ENCODE measurements around the gene GNAO1. TPM values are rescaled to one million over a fixed set of nuclear protein-coding genes. Genes with fewer than 3 reads are reported as not detected.

GNAO1 gene
- total RNA-seq, 1 donor from 2014 or later = 15.4 TPM

GRCh38 chr16:56382459-56382858 lies 191.2 kb downstream of the GNAO1 start:
- TF ChIP-seq CTCF (IDR thresholded peaks at IDR 0.05; ENCODE audit: borderline replicate concordance) = no peak
- Histone ChIP-seq H3K9me3 (replicated peaks) (peaks cover 25% of the 10 kb centered on the region), H3K36me3 (peaks cover 86% of the 10 kb centered on the region), H3K4me1 (peaks cover 8% of the 10 kb centered on the region), H3K4me3 (no peak overlapping the region), H3K27me3 (ENCODE audit: low read depth) (no peaks in the 10 kb centered on the region), H3K27ac (replicated peaks) (no peak overlapping the region)
- intact Hi-C loops (cut with micrococcal nuclease) = no loop called here
- DNase-seq = no peak

GRCh38 chr16:56382901-56383355 lies 191.6 kb downstream of the GNAO1 start:
- Histone ChIP-seq H3K4me3 (no peak overlapping the region), H3K9me3 (replicated peaks) (peaks cover 25% of the 10 kb centered on the region), H3K36me3 (peaks cover 91% of the 10 kb centered on the region), H3K27ac (replicated peaks) (no peak overlapping the region), H3K4me1 (peaks cover 8% of the 10 kb centered on the region), H3K27me3 (ENCODE audit: low read depth) (no peaks in the 10 kb centered on the region)
- intact Hi-C loops (cut with micrococcal nuclease) = no loop called here
- no peak for DNase-seq
- TF ChIP-seq CTCF (IDR thresholded peaks at IDR 0.05; ENCODE audit: borderline replicate concordance) = no peak

GRCh38 chr16:56384074-56384721 lies 192.9 kb downstream of the GNAO1 start:
- H3K4me1 ChIP-seq = peaks cover 8% of the 10 kb centered on the region
- H3K27me3 ChIP-seq (ENCODE audit: low read depth) = no peaks in the 10 kb centered on the region
- DNase-seq = no peak
- peaks cover 25% of the 10 kb centered on the region for H3K9me3 ChIP-seq (replicated peaks)
- TF ChIP-seq CTCF (IDR thresholded peaks at IDR 0.05; ENCODE audit: borderline replicate concordance) = no peak
- H3K27ac ChIP-seq (replicated peaks) = no peak overlapping the region
- H3K4me3 ChIP-seq = no peak overlapping the region
- peaks cover 97% of the 10 kb centered on the region for H3K36me3 ChIP-seq
- intact Hi-C loops (cut with micrococcal nuclease) = no loop called here

GRCh38 chr16:56387396-56387795 lies 196.1 kb downstream of the GNAO1 start:
- Histone ChIP-seq H3K9me3 (replicated peaks) (no peaks in the 10 kb centered on the region), H3K36me3 (peaks cover 96% of the 10 kb centered on the region), H3K4me1 (peaks cover 8% of the 10 kb centered on the region), H3K27me3 (ENCODE audit: low read depth) (no peaks in the 10 kb centered on the region), H3K4me3 (no peak overlapping the region), H3K27ac (replicated peaks) (no peak overlapping the region)
- TF ChIP-seq CTCF (IDR thresholded peaks at IDR 0.05; ENCODE audit: borderline replicate concordance) = no peak
- DNase-seq = no peak
- intact Hi-C loops (cut with micrococcal nuclease) = no loop called here

GRCh38 chr16:56388209-56388608 lies 196.9 kb downstream of the GNAO1 start:
- peaks cover 92% of the 10 kb centered on the region for H3K36me3 ChIP-seq
- intact Hi-C loops (cut with micrococcal nuclease) = no loop called here
- DNase-seq = no peak

More at GRCh38 chr16:56388209-56388608, 196.9 kb downstream of the GNAO1 start:
- H3K4me3 ChIP-seq = no peak overlapping the region
- no peaks in the 10 kb centered on the region for H3K27me3 ChIP-seq (ENCODE audit: low read depth)
- H3K9me3 ChIP-seq (replicated peaks) = no peaks in the 10 kb centered on the region
- peaks cover 8% of the 10 kb centered on the region for H3K4me1 ChIP-seq
- H3K27ac ChIP-seq (replicated peaks) = no peak overlapping the region
- no peak for TF ChIP-seq CTCF (IDR thresholded peaks at IDR 0.05; ENCODE audit: borderline replicate concordance)

All from left ventricle myocardium inferior (tissue), 1 donor.